Heart left ventricle (tissue), 16 donors: ENCODE measurements around the gene SMYD1. TPM values are rescaled to one million over a fixed set of nuclear protein-coding genes. Genes with fewer than 3 reads are reported as not detected.

Experiments used
- ATAC-seq, 4 donors: fragments of 200-7000 bp; cut with Tn5 transposase; one replicate each; pipeline ENCODE4 v1.9.1; 2020 to 2022; ENCODE audit warnings: moderate library complexity in 4 of 4, mild to moderate bottlenecking in 3 of 4, moderate number of reproducible peaks in 1 of 4
- DNase-seq, 5 donors: peaks; one replicate each; pipeline ENCODE4 v3.0.0-alpha.2; 2020
- H3K27ac ChIP-seq, 12 donors: fragments of 200-600 bp; sonication (generic) in 4 of 12; one replicate each; pipeline versions ENCODE4 v1.5.0 to v1.8.0; 2016 to 2022; ENCODE audit warnings: mild to moderate bottlenecking in 2 of 12
- H3K27me3 ChIP-seq, 9 donors: fragments of 200-600 bp; sonication (generic) in 2 of 9; one replicate each; pipeline versions ENCODE4 v1.5.1 to v1.8.0; 2016 to 2022; ENCODE audit warnings: mild to moderate bottlenecking in 3 of 9
- H3K36me3 ChIP-seq, 9 donors: fragments of 200-600 bp; sonication (generic) in 2 of 9; one replicate each; pipeline versions ENCODE4 v1.5.0 to v1.8.0; 2018 to 2022; ENCODE audit warnings: mild to moderate bottlenecking in 2 of 9
- H3K4me1 ChIP-seq, 12 donors: fragments of 200-600 bp; sonication (generic) in 4 of 12; one replicate each; pipeline versions ENCODE4 v1.5.0 to v1.8.0; 2016 to 2022; ENCODE audit warnings: mild to moderate bottlenecking in 3 of 12
- H3K4me3 ChIP-seq, 12 donors: fragments of 200-600 bp; sonication (generic) in 4 of 12; one replicate each; pipeline versions ENCODE4 v1.5.0 to v1.8.0; 2017 to 2022; ENCODE audit warnings: mild to moderate bottlenecking in 9 of 12, moderate library complexity in 4 of 12
- H3K9me3 ChIP-seq, 12 donors: fragments of 200-600 bp; sonication (generic) in 4 of 12; one replicate each; pipeline versions ENCODE4 v1.5.0 to v1.8.0; 2016 to 2022; ENCODE audit warnings: mild to moderate bottlenecking in 1 of 12
- POLR2A ChIP-seq, 2 donors: fragments of 450-650 bp; IDR thresholded peaks; one replicate each; pipeline ENCODE4 v1.6.1; 2017; ENCODE audit warnings: antibody characterized with exemption in 2 of 2, mild to moderate bottlenecking in 2 of 2, moderate library complexity in 2 of 2
- WGBS, 4 donors: extraction: QIAGEN DNeasy Blood & Tissue Kit in 2 of 4; methylation state at CpG; one replicate each; pipeline versions ENCODE4 v1.1.5 to v1.1.7; 2013 to 2018; 5-methylcytosine and 5-hydroxymethylcytosine counted together
- intact Hi-C, 10 donors: fragments of 100-400 bp; cut with DNase I; formaldehyde crosslinking; loops; one replicate each; pipeline versions ENCODE4 v1.11.1 to v1.14.2; 2022
- polyA plus RNA-seq, 2 donors: library from polyadenylated mRNA; stranded (reverse); fragments of 200-250 nt; gene quantifications; one replicate each; pipeline ENCODE4 v1.2.3, GENCODE V29; 2013
- total RNA-seq, 9 donors: library from RNA; depleted of rRNA in 2 of 9; stranded (reverse); fragments of >200 nt in 2 of 9; fragmentation: NEBNext Ultra II Directional in 3 of 9; extraction: Animal tissue kit (Norgen Biotek cat#: 25700) in 3 of 9; gene quantifications; one replicate each; pipeline versions ENCODE4 v1.1.0 to v1.2.4, GENCODE V29; 2016 to 2023
- TF ChIP-seq, protein P1 (sequence below), 12 donors: fragments of 200-600 bp; sonication (generic) in 4 of 12; IDR thresholded peaks; one replicate each; pipeline versions ENCODE4 v1.5.0 to v1.8.0; 2018 to 2022; ENCODE audit warnings: antibody characterized with exemption in 12 of 12, mild to moderate bottlenecking in 5 of 12
- donor health status: ischemic (EF 13 %, LVEDD 7.1; RV severe dilation, severe dysfunction).
- donor health status: healthy with polysubstance abuse.
- donor health status: DM: no; HTN: yes; CAD: no.
- donor health status: DM: no; HTN: no; CAD: no.
- donor health status: ischemic (EF 25% LVEDD 6.9; RV normal size, moderate dysfunction).
- donor health status: ischemic (EF 25% LVEDD 5.7; RV mildly dilated, moderate dysfunction).
- donor health status: healthy.
- donor health status: DM: yes; HTN: yes; CAD: no.
- donor health status: ischemic (EF 35%, LVEDD 5.7; RV mildly dilated, moderate dysfunction).
- donor health status: nonischemic (EF 11% LVEDD 7.7; RV severe dilation, severe dysfunction).
- donor health status: DM: yes; HTN: yes; CAD: no.
- donor health status: PGD.
- donor health status: ischemic (EF 29% LVEDD 5.4; RV normal size, mild dysfunction).
- donor health status: nonischemic (EF 23%, LVEDD 6.1; RV moderate dilation, normal function).

SMYD1 gene
- total and polyA plus RNA-seq, 11 donors, result 132 to 658 (median 346) TPM

DNA sequence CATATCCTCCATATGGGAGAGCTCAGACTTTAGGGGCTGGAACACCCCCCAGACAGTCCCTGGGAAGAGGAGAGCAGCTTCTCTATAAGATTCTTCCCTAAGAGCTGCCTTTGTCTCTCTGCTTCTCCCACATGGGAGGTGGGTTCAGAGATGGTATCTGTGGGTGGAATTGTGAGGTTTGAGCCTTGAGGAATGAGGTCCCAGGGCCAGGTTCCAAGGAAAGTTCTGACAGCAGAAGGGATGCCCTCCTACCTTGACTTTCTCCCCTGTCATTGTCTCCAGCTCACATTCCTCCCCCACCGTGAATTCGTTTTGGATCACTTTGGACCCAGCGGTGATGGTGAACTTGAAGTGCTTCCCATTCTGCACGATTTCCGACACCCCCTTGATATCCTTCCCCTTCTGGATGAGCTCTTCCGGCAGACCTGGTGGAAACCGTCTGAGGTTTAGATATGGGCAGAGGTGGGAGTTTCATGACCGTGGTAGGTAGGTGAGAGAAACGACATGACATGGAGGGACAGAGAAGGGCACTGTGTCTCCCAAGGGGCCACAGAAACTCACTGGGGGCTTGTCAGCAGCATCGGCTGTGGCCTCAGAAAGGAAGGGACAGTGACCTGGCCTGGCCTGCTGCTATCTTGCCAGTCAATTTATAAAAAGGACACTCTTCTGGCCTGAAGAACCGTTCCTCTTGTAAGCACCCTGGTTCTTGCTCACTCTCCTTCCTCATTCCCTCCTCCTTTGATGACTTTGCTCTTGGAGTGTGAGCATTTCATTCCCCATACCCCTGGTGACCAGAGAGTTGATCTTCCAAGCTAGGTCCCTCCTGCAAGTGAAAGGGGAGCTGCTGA, 58.5 kb downstream of the SMYD1 start:
- DNase-seq, result no peak
- no peaks in the 10 kb centered on the region for H3K36me3 ChIP-seq
- no peak for ATAC-seq
- H3K4me3 ChIP-seq, result no peak overlapping the region
- TF ChIP-seq, protein P1, sequence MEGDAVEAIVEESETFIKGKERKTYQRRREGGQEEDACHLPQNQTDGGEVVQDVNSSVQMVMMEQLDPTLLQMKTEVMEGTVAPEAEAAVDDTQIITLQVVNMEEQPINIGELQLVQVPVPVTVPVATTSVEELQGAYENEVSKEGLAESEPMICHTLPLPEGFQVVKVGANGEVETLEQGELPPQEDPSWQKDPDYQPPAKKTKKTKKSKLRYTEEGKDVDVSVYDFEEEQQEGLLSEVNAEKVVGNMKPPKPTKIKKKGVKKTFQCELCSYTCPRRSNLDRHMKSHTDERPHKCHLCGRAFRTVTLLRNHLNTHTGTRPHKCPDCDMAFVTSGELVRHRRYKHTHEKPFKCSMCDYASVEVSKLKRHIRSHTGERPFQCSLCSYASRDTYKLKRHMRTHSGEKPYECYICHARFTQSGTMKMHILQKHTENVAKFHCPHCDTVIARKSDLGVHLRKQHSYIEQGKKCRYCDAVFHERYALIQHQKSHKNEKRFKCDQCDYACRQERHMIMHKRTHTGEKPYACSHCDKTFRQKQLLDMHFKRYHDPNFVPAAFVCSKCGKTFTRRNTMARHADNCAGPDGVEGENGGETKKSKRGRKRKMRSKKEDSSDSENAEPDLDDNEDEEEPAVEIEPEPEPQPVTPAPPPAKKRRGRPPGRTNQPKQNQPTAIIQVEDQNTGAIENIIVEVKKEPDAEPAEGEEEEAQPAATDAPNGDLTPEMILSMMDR (IDR thresholded peaks at IDR 0.05), result no peak
- no peak overlapping the region for H3K27ac ChIP-seq
- H3K9me3 ChIP-seq, result no peaks in the 10 kb centered on the region
- intact Hi-C loops, result no loop called here
- WGBS, 4 donors, result 78 to 83% (median 79%) methylated on average over 11 of the region's 11 CpGs
- no peaks in the 10 kb centered on the region for H3K4me1 ChIP-seq
- no peaks in the 10 kb centered on the region for H3K27me3 ChIP-seq

DNA sequence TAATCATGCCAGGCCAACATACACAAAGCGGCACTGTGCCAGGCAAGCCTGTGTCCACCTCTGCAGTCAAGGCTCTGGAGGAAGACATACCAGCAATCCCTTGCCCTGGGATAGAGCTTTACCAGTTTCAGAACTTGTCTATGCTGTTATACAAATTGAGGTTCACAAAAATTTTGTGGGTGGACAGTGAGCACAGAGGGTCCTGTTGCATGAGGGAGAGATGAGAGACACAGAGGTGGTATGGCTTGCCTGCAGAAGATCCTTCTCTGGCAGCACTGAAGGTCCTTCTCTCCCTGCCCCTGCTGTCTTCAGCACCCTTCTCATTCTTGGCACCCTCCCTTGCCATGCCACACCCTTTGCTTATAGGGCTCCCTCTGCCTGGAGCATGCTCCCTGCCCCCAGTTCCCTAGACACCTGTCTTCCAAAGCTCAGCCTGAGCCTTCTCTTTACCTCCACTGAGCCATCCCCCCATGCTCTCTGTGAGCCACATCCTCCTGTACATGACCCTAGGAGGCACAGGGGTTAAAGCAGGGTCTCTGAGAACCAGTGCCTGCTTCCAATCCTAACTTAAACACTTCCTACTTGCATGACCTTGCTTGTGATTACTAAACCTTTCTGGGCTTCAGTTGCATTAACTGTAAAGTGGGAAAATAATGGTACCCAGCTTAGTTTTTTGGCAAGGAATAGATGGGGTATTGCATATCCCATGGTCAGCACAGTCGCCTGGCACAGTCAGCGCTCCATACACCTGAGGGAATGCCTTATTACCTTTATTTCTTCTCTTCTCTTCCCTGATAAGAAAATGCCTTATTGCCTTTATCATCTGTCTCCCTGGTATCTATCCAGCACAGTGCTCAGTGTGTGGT, 59.4 kb downstream of the SMYD1 start:
- Histone ChIP-seq H3K36me3 (no peaks in the 10 kb centered on the region), H3K4me3 (no peak overlapping the region), H3K9me3 (no peaks in the 10 kb centered on the region), H3K4me1 (no peaks in the 10 kb centered on the region), H3K27ac (no peak overlapping the region), H3K27me3 (no peaks in the 10 kb centered on the region)
- no peak for DNase-seq
- WGBS, 4 donors, result 87 to 94% (median 91%) methylated on average over 3 of the region's 3 CpGs
- no peak for ATAC-seq
- TF ChIP-seq, protein P1 (IDR thresholded peaks at IDR 0.05), result no peak
- no peak for TF ChIP-seq POLR2A (IDR thresholded peaks at IDR 0.05)
- intact Hi-C loops, result no loop called here

DNA sequence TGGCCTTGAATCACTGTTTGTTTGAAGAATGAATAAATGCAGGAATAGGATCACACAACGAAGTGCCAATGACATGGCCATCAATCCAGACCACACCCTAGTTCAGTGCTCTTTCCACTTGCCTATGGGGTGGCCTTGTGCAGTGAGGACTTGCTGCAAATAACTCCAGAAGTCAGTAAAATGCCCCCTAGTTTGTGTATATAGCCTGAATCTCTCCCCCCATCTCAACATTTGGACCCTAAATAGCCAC, 59.9 kb downstream of the SMYD1 start:
- DNase-seq (no peak), ATAC-seq (no peak)
- no peak for TF ChIP-seq POLR2A (IDR thresholded peaks at IDR 0.05)
- TF ChIP-seq, protein P1 (IDR thresholded peaks at IDR 0.05), result no peak
- Histone ChIP-seq H3K9me3 (no peaks in the 10 kb centered on the region), H3K36me3 (no peaks in the 10 kb centered on the region), H3K4me3 (no peak overlapping the region), H3K27ac (no peak overlapping the region), H3K27me3 (no peaks in the 10 kb centered on the region), H3K4me1 (no peaks in the 10 kb centered on the region)
- intact Hi-C loops, result no loop called here
- 64 to 70% (median 68%) methylated on average over 1 of the region's 1 CpG for WGBS, 4 donors

DNA sequence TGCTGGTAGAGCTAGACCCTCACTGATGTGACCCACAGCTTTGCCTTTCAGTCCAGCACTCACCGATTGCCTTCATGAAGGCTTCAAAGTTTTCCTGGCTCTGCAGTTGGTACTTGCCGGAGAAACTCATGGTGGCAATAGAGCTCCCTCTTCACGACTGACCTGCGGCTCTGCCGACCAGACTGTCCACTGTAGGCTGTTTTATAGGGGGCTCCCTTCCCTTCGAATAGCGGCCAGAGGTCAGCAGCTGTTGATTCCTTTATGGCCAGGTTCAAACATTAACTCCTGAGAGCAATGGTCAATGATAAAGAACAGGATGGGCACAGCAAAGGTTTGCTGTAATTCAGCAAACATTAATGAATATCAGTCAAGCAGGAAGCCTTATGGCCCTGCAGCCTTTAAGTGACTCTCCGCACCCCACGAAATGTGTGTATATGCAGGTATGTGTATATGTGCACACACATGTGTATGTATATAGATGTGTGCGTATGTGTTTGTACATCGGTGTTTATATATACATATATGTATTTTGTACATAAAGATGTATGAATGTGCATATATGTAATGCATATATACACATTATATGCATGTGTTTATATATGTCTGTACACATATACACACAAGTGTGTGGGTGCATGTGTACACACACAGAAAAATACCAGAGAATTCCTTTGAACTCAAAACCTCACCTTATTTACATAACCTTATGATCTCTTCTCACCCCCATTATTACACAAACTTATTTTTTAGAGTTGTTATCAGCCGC, 60.4 kb downstream of the SMYD1 start, which contains the start of gene FABP1:
Gene FABP1 (minus strand): TSS at position 175 of the 766 bp plus-strand sequence. CDS start 45 bp downstream, at position 130.
- TF ChIP-seq, protein P1 (IDR thresholded peaks at IDR 0.05), result no peak
- TF ChIP-seq POLR2A (IDR thresholded peaks at IDR 0.05), result no peak
- Histone ChIP-seq H3K27ac (no peak within 1 kb of the TSS), H3K27me3 (no peaks in the 10 kb centered on the region), H3K4me3 (no peak within 1 kb of the TSS), H3K4me1 (no peaks in the 10 kb centered on the region), H3K36me3 (no peaks in the 10 kb centered on the region), H3K9me3 (no peaks in the 10 kb centered on the region)
- intact Hi-C loops, result no loop called here
- ATAC-seq (no peak), DNase-seq (no peak)
- 85 to 88% (median 86%) methylated on average over 12 of the region's 12 CpGs for WGBS, 4 donors
